ENCODE data around the gene HOXC9.

Gene HOXC9

DNA sequence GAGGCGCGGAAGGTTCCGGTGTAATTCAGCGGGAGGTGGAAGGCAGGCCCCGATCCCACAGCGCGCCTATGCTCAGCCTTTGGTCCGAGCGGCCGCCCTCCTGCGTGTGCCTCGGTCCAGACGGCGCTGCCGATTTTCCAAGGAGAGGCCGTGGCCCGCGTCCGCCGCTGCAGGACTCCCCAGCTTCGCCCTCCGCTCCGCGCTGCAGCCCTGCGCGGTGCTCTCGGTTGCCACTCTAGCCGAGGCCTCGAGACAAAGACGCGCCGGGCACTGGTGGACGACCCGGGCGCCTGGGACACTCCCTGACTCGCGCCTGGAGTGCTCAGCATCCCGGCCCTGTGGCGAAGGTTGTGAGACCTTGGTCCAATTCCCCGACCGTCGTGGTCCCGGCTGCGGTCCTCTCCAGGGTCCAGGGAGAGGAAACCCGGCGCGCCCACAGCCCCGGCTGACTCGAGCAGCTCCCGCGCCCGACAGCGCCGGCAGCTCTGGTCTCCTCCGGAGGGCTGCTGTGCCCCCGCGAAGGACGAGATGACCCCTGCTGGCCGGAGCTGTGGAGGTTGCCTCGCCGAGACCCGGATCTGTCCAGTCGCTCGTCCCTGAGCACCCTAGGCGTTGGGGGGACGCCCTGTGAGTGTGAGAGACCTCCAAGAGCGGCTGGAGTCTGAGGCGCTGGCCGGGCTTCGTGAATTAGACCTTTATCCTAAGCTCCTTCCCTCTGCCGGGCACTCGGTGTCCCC lies 38.8 kb upstream of the HOXC9 start:
- H3K27ac ChIP-seq = no peak overlapping the region
- DNase-seq (ENCODE audit: low read depth, low spot score) = no peak

DNA sequence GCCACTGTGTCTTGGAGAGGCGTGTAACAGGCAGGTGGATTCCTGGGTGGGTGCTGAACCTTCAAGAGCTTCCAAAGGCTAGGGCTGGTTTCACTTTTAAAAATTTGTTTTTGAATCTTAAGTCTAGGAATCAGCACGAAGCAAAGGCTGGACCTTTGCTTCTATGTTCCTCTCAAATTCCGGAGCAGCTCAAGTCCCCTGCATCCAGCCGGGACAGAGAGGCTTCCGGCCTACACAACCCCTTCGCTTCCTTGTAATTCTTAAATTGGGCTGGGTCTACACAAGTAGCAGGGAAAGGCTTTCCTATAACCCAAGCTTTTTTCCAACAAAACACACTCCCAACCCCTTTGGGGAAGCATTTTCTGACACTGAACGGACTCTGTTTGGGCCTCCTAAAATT lies 37.0 kb upstream of the HOXC9 start:
- H3K27ac ChIP-seq = no peak overlapping the region
- no peak for DNase-seq (ENCODE audit: low read depth, low spot score)

DNA sequence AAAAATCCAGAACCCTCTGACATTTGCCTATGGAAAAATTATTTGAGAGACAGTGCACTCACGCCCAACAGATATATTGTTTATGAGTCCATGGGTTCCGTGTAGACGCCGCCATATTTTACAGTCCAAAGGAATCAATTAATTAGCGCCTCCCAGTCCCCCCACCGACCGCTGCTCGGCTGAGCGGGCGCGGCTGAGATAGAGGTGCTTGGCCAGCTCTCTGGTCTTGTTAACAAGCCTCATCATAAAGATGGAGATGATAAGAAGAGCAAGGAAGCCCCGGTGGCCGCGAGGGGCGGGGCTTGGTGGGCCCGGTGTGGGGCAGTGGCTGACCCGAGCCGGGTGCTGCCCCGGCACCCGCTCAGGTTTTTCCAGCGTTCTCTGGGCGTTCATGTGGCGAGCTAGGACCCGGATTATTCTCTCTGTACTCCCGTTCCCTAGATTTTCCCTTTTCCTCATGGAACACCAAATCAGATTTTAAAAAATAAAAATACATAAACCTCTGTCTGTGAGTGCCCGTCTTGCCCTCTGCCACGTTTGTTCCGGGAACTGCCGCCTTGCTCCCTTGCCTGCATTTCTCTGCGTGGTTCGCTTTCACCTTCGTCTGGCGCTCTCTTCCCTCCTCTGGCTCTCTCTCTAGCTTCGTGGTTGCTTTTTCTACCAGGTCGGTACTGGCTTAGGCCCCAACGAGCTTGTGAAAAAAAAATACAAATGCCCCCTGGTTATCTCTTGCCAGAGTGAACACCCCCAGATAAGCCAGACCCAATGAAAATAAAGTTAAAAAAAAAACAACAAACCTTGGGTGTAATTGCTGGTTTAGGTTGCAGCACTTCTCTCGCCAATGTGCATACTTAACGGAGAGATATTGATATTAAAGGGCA lies 36.3 kb upstream of the HOXC9 start:
- no peak overlapping the region for H3K27ac ChIP-seq
- no peak for DNase-seq (ENCODE audit: low read depth, low spot score)

DNA sequence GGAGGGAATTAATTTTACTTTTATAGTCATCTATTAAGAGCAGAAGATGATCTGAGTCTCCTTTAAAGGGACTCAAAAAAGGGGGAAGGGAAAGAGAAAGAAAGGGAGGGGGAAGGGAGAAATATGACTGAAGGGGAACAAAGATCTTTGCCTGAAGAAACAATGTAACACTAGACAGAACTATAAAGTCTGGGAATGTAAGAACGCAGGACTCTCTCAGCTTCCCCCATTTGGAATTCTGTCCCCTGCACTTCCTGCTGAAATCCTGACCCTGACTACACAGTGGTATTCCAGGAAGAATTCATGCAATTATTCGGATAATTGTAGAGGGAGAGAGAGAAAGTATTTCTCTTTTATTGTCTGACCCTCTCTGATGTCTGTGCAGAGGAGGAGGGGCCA lies 35.6 kb upstream of the HOXC9 start:
- H3K27ac ChIP-seq = no peak overlapping the region
- DNase-seq (ENCODE audit: low read depth, low spot score) = no peak

DNA sequence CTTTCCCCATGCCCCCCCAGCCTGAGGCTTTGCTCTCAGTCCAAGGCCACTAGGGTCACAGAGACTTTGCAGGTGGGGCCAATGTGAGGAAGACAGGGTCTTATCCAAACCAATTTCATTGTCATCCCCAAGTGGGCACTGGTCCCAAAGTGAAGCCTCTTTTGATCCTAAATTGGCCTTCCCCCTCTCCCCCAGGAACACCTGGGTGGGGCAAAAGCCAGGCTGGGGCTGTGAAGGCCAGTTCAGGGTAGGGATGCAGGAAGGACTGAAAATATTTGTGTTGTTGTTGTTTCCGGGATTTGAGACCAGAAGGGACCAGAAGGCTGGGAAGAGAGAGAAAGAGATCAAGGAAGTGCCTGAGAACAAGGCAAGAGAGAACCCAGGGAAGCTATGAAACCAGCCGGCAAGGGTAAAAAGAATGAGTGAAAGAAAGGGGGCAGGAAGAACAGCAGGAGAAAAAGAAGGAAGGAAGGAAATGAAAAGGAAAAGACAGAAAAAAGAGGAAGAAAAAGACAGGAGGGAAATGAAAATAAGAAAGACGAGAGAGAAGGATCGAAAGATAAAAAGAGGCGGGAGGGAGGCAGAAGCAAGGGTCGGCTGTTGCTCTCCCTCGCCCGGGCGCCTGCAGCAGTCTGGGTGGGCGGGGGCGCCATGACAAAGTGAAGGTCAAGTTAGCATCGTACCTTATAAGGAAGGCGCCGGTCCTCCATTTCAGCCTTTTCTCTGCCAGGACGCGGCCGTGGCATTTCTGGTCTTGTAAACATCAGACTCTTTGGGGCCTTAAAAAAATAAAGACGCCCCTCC lies 34.5 kb upstream of the HOXC9 start:
- DNase-seq (ENCODE audit: low read depth, low spot score) = no peak
- H3K27ac ChIP-seq = no peak overlapping the region

DNA sequence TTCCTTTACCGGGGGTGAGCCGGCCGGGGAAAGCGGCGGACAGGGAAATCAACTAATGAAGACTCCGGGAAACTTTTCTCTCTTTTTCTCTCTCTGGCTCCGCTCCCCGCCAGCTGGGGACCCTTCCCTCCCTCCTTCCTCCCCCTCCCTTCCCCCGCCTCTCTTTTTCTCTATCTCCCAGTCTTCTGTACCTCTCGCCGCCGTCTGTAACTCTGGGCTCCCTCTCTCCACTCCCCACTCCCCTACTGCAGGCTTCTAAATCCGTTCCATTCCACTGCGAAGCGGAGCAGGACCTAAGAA lies 33.9 kb upstream of the HOXC9 start:
- no peak for DNase-seq (ENCODE audit: low read depth, low spot score)

DNA sequence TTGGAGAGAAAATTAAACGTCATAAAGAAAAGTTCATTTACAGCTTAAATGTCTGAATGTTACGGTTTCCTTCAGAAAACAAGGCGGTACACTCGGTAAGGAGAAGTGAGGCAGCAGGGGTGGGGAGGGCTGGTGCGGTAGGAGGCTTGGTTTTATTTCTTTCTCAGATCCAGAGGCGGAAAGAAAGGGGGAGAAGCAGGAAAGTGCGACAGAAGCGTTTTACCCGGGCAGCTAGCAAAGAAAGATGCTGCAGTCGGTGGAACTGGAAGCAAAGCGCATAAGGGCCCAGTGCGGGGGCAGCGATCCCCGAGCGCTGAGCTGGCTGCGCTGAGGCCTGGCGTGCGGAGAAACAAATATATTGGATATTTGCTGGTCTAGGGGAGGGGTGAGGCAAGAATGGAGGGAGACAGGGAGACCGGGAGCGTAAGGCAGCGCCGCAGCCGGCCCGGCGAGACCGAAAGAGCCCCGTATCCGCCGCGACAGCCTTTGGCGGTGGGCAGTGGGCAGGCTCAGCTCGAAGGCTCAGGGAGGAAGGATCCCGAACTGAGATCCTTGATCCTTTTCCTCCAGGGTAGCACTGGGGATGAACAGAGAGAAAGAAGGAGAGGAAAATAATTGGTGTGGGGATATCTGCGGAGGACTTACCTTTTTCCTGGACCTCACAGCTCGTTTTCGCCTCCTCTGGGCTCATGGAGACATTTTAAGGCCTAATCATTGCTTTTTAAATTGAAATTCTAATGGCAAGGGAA lies 33.4 kb upstream of the HOXC9 start:
- no peak overlapping the region for H3K27ac ChIP-seq
- DNase-seq (ENCODE audit: low read depth, low spot score) = no peak

More for the DNA sequence above, 33.9 kb upstream of the HOXC9 start:
- H3K27ac ChIP-seq = no peak overlapping the region

DNA sequence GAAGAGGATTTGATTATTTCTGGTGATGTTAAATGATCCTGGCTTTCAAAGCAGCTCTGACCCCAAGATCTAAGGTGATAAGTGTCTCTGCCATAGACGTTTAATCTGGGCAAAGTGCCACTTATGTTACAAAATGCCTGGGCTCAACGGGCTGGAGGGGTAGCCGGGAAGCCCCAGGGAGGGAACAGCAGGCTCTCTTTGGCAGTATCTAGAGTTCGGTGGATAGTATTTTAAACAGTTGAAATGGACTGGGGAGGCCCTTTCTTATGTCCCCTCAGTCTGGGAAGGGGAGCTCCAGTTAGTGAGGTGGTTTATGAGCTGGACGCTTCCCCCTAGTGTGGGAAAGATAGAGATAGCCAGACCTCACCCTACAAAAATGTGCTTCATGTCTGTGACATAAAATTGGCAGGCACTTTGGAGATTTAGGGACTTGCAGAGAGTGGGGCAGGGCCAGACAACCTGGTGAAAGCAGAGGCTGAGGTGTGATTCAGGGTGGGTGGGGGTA lies 32.5 kb upstream of the HOXC9 start:
- H3K27ac ChIP-seq = no peak overlapping the region
- no peak for DNase-seq (ENCODE audit: low read depth, low spot score)

DNA sequence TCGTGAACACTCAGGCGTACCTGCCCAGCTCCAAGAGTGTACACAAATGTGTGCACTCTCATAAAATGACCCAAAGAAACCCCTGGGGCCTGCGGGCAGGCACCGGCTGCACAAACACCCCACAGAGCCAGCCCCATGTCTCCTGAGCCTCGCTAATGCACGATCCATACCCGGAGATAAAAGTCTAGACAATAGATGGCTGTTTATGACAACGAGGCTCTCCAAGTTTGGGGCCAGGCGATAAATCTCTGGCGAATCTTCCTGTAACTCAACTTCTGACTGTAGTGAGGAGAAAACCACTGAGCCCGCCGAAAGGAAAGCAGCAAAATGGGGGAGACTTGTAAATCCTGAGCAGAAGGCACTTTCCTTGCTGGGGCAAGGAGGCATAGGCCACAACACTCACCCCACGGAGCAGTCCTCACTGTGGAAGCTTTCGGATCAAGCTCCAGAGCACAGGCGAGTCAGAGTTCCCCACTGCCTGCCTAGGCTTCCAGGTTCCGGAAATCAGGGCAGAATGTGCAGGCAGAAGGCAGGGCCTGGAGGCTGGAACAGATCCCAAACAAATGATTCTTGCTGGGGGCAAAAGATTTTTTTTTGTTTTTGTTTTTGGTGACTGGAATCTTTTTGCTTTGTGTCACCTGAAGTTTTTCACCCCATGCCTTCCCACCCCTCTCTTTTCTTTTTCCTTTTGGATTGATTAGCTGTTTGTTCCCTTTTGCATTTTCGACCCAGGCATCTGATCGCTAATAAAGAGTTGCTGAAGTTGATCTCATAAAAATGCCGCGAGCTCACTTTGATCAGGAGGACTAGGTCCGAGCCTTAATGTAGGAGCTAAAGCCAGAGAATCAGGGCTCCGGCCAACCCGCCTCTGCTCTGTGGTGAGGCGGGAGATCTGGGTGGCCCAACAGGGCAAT lies 31.5 kb upstream of the HOXC9 start:
- DNase-seq (ENCODE audit: low read depth, low spot score) = no peak
- H3K27ac ChIP-seq = no peak overlapping the region

DNA sequence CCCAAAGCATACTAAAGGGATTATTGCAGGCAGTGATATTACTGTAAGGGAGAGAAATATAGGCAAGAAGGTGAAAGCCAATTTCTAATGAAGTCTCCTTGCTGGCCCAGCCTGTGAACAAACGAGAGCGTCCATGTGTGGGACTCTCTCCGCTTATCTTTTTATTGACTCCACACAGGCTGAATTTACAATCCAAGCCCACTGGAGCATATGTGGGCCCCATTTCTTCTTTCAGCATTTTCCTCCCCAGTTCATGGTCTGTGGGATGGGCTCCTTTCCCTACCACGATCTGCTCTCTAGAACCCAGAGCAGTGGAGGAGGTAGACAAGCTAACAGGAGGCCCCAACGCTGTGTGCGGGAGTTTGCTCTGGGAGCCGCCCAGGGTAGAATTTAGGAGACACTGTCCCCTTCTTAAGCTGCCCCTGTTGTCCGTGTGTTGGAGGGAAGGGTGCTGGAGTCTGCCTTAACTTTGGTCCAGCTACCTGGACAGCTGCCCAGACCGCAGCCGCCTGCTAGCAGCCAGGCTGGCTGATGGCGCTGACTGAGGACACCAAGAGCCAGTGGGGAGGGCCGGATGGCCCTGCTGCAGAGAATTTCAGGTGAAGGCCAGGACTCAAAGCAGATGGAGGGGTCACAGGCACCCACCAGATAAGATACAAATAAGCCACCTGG lies 30.2 kb upstream of the HOXC9 start:
- no peak overlapping the region for H3K27ac ChIP-seq
- DNase-seq (ENCODE audit: low read depth, low spot score) = no peak

DNA sequence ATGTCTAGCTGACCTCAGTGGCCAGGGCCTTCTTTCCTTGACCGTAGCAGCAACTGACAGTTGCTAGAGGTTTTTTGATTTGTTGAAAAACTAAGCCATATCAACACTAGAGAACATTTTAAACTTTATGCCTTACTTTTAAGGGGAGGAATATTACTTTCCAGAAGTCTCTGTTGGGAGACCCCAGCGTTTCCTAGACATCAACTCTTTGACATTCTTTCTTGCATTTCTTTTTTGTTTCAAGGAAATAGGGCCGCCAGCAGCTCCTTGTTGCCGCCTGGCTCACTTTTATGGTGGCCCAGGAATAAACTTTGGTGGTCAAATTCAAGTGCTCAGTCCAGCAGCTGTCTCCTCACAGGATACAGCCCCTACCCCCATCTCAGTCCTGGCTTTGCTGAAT lies 29.5 kb upstream of the HOXC9 start:
- no peak for DNase-seq (ENCODE audit: low read depth, low spot score)
- H3K27ac ChIP-seq = no peak overlapping the region

DNA sequence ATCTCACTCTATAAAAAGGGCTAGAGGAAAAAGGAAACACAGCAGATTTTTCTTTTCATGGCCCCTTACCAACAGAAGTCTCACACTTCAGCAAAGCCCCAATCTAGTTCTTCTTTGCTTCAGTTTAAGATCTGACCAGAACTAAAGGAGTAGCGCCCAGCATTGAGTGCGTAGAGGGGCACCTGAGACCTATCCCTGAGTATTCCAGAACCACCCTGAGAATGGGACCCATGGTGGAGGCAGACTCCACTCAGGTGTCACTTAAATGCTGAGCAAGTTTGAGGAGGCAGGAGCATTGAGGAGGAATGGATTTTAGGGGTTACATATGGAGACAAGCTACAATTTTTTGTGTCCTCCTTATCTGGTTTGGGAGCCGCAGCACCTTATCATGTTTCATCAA lies 28.8 kb upstream of the HOXC9 start:
- H3K27ac ChIP-seq = no peak overlapping the region
- DNase-seq (ENCODE audit: low read depth, low spot score) = no peak

DNA sequence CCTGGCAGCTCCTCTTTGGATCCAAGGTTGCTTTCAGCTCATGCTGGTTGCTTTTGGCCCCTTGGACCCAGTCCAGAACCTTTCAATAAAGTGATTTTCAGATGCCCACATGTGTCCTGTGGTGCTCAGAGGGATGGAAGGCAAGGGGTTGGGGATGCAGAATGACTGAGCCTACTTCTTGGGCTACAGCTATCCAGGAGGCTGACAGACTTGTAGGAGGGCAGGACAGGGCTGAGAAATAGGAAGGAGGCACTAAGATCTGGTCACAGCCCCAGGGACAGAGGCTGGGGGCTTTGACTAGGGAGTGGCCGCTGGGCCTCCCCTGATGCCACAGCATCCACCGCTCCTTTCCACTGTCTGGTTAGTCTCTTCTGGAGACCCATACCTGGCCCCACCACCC lies 28.3 kb upstream of the HOXC9 start:
- H3K27ac ChIP-seq = no peak overlapping the region
- no peak for DNase-seq (ENCODE audit: low read depth, low spot score)

DNA sequence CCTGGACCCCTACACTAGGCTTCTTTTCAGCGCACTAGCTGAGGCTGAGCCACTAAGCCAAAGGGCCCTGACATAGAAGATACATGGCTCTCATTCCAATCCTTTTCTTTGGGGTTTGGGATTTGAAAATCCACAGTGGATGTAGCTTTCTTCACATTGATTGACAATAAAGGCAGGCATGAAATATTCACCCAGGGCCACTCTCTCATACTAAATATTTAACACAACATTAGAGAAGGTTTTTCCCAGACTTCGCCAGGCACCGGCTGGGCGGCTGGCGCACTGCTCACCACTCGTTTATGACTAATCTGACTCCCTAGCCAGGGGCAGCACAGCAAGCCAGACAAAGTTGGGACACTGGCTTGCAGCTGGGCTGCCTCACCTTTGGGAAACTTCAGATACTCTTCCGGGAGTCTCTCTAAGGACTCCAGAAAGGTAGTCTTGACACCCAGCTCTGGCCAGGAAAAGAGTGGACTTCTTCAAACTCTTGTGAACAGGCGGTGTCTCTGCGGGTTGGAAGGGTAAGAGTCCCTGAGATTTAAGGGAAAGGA lies 27.7 kb upstream of the HOXC9 start:
- no peak for DNase-seq (ENCODE audit: low read depth, low spot score)
- H3K27ac ChIP-seq = no peak overlapping the region

DNA sequence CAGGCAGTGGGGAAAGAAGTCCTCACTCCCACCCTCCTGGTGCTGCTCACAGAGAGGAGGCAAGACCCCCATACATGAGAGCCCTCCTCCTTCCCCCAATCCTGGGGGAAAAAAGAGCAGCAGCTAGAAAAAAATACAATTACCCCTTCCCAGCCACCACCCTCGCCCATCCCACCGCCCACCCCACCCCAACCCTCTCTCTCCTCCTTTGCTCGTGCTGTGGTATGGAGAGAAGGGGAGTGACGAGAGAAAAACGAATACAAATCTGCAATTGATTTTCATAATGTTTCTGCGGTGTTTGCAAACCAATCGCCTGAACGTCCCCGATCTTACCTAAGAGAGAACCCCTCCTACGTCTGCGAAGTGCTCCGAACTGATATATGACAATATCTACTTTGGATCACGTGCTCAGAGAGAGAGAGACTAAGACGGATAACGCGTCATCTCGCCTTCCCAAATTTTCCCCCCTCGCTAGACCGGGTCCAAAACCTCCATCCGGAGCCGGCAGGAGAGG lies 27.2 kb upstream of the HOXC9 start, which contains the start of gene HOXC11:
Gene HOXC11 (plus strand): TSS at position 405 of the 514 bp plus-strand sequence. CDS start 116 bp downstream, outside the sequence.
- H3K27ac ChIP-seq = no peak within 1 kb of the TSS
- no peak for DNase-seq (ENCODE audit: low read depth, low spot score)

DNA sequence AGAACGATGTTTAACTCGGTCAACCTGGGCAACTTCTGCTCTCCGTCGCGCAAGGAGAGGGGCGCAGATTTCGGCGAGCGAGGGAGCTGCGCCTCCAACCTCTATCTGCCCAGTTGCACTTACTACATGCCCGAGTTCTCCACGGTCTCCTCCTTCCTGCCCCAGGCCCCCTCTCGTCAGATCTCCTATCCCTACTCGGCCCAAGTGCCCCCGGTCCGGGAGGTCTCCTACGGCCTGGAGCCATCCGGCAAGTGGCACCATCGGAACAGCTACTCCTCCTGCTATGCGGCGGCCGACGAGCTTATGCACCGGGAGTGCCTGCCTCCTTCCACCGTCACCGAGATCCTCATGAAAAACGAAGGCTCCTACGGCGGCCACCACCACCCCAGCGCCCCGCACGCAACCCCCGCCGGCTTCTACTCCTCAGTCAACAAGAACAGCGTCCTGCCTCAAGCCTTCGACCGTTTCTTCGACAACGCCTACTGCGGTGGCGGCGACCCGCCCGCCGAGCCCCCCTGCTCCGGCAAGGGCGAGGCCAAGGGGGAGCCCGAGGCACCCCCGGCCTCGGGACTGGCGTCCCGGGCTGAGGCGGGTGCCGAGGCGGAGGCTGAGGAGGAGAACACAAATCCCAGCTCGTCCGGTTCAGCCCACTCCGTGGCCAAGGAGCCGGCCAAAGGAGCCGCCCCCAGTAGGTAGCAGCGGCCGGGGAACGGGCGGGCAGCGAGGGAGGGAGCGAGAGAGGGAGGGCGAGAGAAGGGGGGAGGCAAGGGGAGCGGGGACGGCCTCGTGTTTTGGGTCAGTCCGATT lies 26.5 kb upstream of the HOXC9 start:
- DNase-seq (ENCODE audit: low read depth, low spot score) = no peak
- H3K27ac ChIP-seq = no peak overlapping the region

Data from epithelial cell of prostate (primary cell).